Measurements from ENCODE around the gene C16orf89.
"Not testable (repeated sequence)": the region's sequence is repeated elsewhere in the genome, so short reads cannot be mapped to it uniquely, and the experiment has no call there.

GRCh38 chr16:5096437-5097060 is 30.8 kb upstream of the C16orf89 start:
- TF ChIP-seq CEBPB (IDR thresholded peaks at IDR 0.05; ENCODE audit: low read depth); SRF (IDR thresholded peaks at IDR 0.05; ENCODE audit: low read depth); POLR2A (IDR thresholded peaks at IDR 0.05; ENCODE audit: borderline replicate concordance, extremely low read depth, insufficient read depth, insufficient read length); CTCF (IDR thresholded peaks at IDR 0.05 in 2 of 3, conservative IDR thresholded peaks at IDR 0.05 in 1 of 3; ENCODE audit: borderline replicate concordance in 1 of 3, insufficient read depth in 1 of 3, low read depth in 2 of 3, low read length in 2 of 3); RAD21 (IDR thresholded peaks at IDR 0.05; ENCODE audit: low read depth); EZH2 (IDR thresholded peaks at IDR 0.05); ZNF274 (IDR thresholded peaks at IDR 0.05; ENCODE audit: low read depth, low read length); JUND (IDR thresholded peaks at IDR 0.05); TCF7L2 (IDR thresholded peaks at IDR 0.05; ENCODE audit: borderline replicate concordance, extremely low read depth, insufficient read depth, insufficient read length); EGR1 (IDR thresholded peaks at IDR 0.05; ENCODE audit: low read depth); POLR2AphosphoS5 (IDR thresholded peaks at IDR 0.05; ENCODE audit: low read depth, low read length): not testable (repeated sequence)
